Measurements from ENCODE around the gene RFX7. TPM values are rescaled to one million over a fixed set of nuclear protein-coding genes. Genes with fewer than 3 reads are reported as not detected.

The RFX7 gene
- total and polyA plus RNA-seq, 2 of the 4 experiments (the other 2 are of a cell fraction): 4.1 to 10.6 TPM

- Histone ChIP-seq H3K4me3 (ENCODE audit: insufficient read depth, low read depth, low read length) (peak overlapping the region; percentile 89), H2AFZ (replicated peaks; ENCODE audit: low read length, poor library complexity) (peak overlapping the region; percentile 85), H3K27ac (ENCODE audit: insufficient read depth, low read length) (peak overlapping the region; percentile 99), H4K8ac (ENCODE audit: low read depth in 2 of 2, low read length in 2 of 2) (peak overlapping the region in 1 of 2 experiments; percentile 2; a peak in 1 of 4 replicates), H3K18ac (ENCODE audit: low read depth, low read length) (peak overlapping the region; percentile 33), H2BK120ac (ENCODE audit: low read depth, low read length) (no peak overlapping the region), H4K91ac (ENCODE audit: insufficient read depth, low read depth, low read length) (no peak overlapping the region), H4K5ac (ENCODE audit: low read depth, low read length) (peak overlapping the region; percentile 21; the same call in 1 of the 2 replicates), H3K9me1 (ENCODE audit: insufficient read depth, low read length) (no peaks in the 10 kb centered on the region; the same call in 1 of the 2 replicates), H3K4me2 (ENCODE audit: low read depth, low read length) (peak overlapping the region; percentile 97), H2BK5ac (ENCODE audit: low read depth, low read length, poor library complexity, severe bottlenecking) (peak overlapping the region; percentile 90), H3K23ac (ENCODE audit: low read depth, low read length) (peak overlapping the region; percentile 77; the same call in 1 of the 2 replicates), H3K27me3 (ENCODE audit: control insufficient read depth, insufficient read depth, low read length) (no peaks in the 10 kb centered on the region), H2BK20ac (ENCODE audit: low read depth, low read length) (no peak overlapping the region), H3K79me1 (ENCODE audit: low read depth in 1 of 2, low read length in 2 of 2) (peaks cover 2 to 24% of the 10 kb centered on the region in 2 experiments), H3K56ac (ENCODE audit: extremely low read depth, insufficient read depth, low read length) (peak overlapping the region; percentile 85), H2BK15ac (ENCODE audit: low read depth, low read length) (no peak overlapping the region), H2AK5ac (ENCODE audit: low read depth, low read length) (0 out of 2 replicates have a peak overlapping the region, but pooled peaks have one; percentile 14), H3K36me3 (ENCODE audit: control insufficient read depth, insufficient read depth, low read length) (peaks cover 3% of the 10 kb centered on the region), H2AK9ac (replicated peaks; ENCODE audit: low read depth, low read length, poor library complexity) (peak overlapping the region; percentile 88), H3K4me1 (ENCODE audit: control insufficient read depth, insufficient read depth, low read length) (peaks cover 4% of the 10 kb centered on the region), H4K20me1 (ENCODE audit: insufficient read depth, low read length) (peaks cover 7% of the 10 kb centered on the region; the same call in 1 of the 2 replicates), H3K4ac (ENCODE audit: low read depth, low read length) (peak overlapping the region; percentile 5; the same call in 1 of the 2 replicates), H3K9ac (ENCODE audit: low read depth, low read length) (peak overlapping the region; percentile 98), H3K9me3 (ENCODE audit: control insufficient read depth, insufficient read depth, low read length) (no peaks in the 10 kb centered on the region), H3K14ac (replicated peaks; ENCODE audit: low read depth, low read length) (peak overlapping the region; percentile 77)
- BruUV-seq (replicated peaks): no TSS peak
- ATAC-seq (ENCODE audit: low read depth) (no peak), DNase-seq (no peak)
- dilution Hi-C loops (cut with HindIII; ENCODE audit: low sequenced_read_pairs, unreplicated experiment) (no loop called here), in situ Hi-C loops (cut with MboI; ENCODE audit: low sequenced_read_pairs) (no loop called here), intact Hi-C loops (cut with micrococcal nuclease) (loop anchor here (5.0 kb wide), 2 partner anchors 95 to 145 kb away; no protein-coding TSS in a partner anchor)
- ChIA-PET POLR2A (ENCODE audit: unreplicated experiment) (interaction anchor here (0.7 kb wide), 1 partner anchor 158 kb away, joined by 3 read pairs; no protein-coding TSS in a partner anchor), CTCF (no interaction called here)
- no CpG with 5 or more reads among the region's 13 CpGs for WGBS, 2 experiments (ENCODE audit: extremely low coverage in 2 of 2, insufficient read length in 1 of 2)
- TF ChIP-seq FOS (IDR thresholded peaks at IDR 0.05; ENCODE audit: low read depth, low read length) (no peak), MAZ (IDR thresholded peaks at IDR 0.05; ENCODE audit: borderline replicate concordance, low read depth, low read length) (no peak)
These were observed 1.0 kb downstream of the RFX7 start for GRCh38 chr15:56242576-56243162.
